ENCODE data around the gene MADD.

Gene MADD

GRCh38 chr11:47251751-47252150 is 18.2 kb upstream of the MADD start:
- DNase-seq (ENCODE audit: low read depth, low spot score), result no peak

- no peak for DNase-seq (ENCODE audit: low read depth, low spot score)
Measured at GRCh38 chr11:47253660-47254059, 16.3 kb upstream of the MADD start.

DNA sequence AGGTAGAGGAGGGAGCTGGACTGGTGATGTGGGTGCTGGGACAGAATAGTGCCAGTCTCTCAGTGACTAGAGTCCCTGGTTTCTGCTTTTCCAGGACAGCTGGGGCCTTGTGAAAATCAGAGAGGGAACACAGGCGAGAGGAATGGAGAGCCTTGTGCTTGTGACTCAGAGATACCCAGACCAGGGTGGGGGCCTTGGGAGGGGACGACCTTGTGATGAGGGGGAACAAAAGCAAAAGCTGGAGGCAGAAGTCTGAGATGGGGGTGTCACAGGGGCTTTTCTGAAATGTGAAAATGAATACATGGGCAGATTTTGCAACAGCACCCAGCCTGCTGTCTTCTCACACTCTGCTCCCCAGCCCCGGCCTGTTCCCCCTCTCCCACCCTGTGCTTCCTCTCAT is 15.5 kb upstream of the MADD start:
- DNase-seq (ENCODE audit: low read depth, low spot score), result no peak

- no peak for DNase-seq (ENCODE audit: low read depth, low spot score)
Measured at GRCh38 chr11:47256374-47256773, 13.6 kb upstream of the MADD start.

DNA sequence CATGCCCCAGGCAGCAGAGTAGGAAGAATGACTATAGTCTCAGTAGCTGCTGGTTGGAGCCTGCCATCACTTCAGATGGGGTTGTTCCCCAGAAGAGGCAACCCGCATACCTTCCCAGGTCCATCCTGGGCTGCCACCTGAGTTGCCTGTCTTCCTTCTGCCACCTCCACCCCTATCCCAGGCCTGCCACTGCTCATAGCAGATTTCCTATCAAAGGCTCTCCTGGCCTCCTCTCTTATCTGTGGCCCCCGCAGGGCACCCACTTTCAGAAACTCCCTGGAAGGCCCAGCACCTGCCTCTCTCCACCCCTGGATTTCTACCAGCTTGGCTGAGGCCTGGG is 12.8 kb upstream of the MADD start:
- DNase-seq (ENCODE audit: low read depth, low spot score), result no peak

GRCh38 chr11:47257517-47258316 is 12.2 kb upstream of the MADD start, which contains the start of gene NR1H3:
NR1H3 (plus strand) TSS chr11:47257996; CDS start chr11:47259217, 1,221 bp downstream.
- no peak for DNase-seq (ENCODE audit: low read depth, low spot score)

GRCh38 chr11:47258317-47258902 is 11.5 kb upstream of the MADD start:
- DNase-seq (ENCODE audit: low read depth, low spot score), result no peak

GRCh38 chr11:47259232-47259977 is 10.5 kb upstream of the MADD start:
- no peak for DNase-seq (ENCODE audit: low read depth, low spot score)

- no peak for DNase-seq (ENCODE audit: low read depth, low spot score)
Measured at GRCh38 chr11:47260366-47260765, 9.6 kb upstream of the MADD start.

- no peak for DNase-seq (ENCODE audit: low read depth, low spot score)
Measured at GRCh38 chr11:47261291-47261800, 8.6 kb upstream of the MADD start.

DNA sequence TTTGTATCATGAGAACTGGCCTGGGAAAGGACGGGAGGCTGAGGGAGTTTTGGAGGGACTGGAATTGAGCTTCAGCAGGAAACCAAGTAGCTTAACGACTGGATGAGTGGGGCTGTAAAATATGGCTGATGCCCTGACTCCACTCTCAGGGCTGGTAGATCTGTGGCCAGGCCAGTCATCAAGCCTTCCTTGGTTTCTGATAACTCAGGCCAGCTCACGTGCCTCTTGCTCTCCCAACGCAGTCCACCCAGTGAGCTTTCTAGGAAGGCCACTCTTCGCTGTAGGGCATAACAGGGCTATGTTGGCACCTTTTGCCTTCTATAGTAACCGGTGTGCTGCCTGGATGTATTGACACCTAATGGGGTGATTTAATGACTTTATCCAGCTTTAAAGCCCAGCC is 5.8 kb upstream of the MADD start:
- DNase-seq (ENCODE audit: low read depth, low spot score), result no peak

DNA sequence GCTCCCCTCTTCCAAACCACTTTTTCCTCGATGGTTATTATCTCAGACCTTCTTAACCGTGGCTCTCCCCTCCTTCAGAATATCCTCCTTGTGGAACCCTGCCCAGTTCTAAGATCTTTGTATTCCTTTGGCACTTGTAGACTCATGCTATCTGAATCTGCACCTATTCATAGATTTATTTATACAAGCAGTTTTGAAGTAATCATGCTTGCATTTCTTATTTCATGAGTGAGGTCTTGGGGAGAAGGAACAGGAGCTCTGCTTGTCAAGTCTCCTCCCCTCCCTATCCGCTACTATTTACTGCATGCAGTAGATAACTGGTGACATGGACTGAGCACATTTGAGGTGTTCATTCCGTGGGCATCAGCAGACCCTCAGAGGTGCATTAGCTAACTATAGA is 5.4 kb upstream of the MADD start:
- DNase-seq (ENCODE audit: low read depth, low spot score), result no peak

GRCh38 chr11:47267876-47268275 is 2.1 kb upstream of the MADD start:
- no peak for DNase-seq (ENCODE audit: low read depth, low spot score)

DNA sequence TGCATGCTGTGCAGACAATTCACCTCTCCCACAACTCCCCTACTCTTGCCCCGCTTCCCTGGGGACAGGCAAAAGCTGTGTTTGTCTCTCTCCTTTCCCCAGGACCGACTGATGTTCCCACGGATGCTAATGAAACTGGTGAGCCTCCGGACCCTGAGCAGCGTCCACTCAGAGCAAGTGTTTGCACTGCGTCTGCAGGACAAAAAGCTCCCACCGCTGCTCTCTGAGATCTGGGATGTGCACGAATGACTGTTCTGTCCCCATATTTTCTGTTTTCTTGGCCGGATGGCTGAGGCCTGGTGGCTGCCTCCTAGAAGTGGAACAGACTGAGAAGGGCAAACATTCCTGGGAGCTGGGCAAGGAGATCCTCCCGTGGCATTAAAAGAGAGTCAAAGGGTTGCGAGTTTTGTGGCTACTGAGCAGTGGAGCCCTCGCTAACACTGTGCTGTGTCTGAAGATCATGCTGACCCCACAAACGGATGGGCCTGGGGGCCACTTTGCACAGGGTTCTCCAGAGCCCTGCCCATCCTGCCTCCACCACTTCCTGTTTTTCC is 1.4 kb upstream of the MADD start:
- no peak for DNase-seq (ENCODE audit: low read depth, low spot score)

DNA sequence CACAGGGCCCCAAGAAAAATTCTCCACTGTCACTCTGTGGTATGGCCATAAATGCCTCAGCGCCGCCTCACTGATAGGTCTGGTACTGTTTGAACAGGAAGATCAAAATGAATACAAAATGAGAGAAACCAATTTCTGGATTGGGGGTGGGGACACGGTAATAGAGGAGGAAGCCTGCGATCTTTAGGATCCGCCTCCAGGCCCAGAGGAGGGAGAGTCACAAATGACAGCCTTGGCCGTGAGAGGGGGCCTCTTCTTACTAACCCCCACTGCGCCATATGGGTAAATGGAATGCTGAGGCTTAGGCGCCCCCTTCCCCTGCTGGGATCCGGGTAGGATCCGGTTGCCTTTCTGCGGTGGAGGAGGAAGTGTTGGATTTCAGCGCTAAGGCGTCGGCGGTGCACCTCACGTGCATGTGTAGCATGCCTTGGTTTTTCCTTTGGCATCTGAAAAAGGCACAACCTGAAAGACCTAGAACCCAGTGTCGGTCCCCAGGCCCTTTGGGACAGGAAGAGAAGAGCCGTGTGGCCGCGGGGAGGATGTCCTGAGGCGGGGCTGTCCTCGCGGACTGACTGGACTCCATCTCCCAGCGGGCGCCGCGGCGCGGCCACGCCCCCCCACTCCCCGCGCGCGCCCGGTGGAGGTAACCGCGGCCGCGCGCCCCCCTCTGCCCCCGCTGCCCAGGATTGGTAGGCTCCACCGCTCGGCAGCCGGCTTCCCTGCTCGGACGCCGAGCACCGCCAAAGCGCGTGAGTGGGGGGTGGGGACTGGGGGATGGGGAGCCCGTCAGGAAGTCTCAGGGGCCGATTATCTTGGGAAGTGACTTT is 718 bp upstream of the MADD start:
- no peak for DNase-seq (ENCODE audit: low read depth, low spot score)

DNA sequence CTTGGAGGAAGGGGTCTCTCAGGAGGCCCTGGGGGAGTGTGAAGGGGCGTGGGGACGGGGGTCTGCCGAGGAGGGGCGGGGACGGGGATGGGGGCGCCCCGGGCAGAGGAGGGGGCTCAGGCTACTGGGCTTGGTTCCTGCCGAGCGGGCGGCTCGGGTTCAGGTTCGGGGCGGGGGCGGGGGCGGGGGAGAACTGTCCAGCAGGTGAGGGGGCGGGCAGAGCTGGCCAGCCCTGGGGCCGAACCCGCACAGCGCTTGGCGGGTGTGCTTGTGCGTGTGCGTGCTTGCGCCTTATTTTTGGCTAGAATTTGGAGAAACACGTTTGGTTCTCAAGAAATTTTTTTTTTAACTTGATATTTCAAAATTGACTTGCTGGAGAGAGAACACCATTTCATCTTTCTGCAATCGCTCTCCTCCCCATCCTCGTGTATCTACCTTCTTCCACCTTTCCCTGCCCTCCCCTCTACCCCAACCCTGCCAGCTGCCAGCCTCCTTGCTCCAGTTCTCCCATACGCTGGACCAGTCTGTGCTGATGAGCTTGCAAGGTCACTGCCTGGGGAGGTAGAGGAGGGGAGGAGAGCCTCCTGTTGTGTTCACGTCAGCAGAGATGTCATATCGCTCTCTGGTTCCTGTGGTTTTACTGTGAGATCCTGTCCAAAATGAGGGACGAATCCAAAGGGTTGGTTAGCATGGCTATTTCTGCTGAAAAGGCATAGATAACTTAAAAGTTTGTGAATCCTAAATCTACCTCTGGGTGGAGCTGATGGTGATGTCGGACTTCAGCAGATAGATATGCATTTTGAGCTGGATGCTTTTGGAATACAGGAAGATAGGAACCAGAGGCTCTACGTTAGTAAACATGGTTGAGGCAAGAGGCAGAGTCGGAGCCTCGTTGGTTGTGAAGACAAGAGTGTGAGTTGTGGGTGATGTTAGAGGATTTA is 668 bp downstream of the MADD start:
- no peak for DNase-seq (ENCODE audit: low read depth, low spot score)

GRCh38 chr11:47271328-47271727 is 1.4 kb downstream of the MADD start:
- no peak for DNase-seq (ENCODE audit: low read depth, low spot score)

GRCh38 chr11:47271961-47272661 is 2.2 kb downstream of the MADD start:
- DNase-seq (ENCODE audit: low read depth, low spot score), result no peak

- no peak for DNase-seq (ENCODE audit: low read depth, low spot score)
Measured at GRCh38 chr11:47272706-47273105, 2.8 kb downstream of the MADD start.
